Fibroblast of lung (primary cell): ENCODE measurements around the gene BCAS3. TPM values are rescaled to one million over a fixed set of nuclear protein-coding genes. Genes with fewer than 3 reads are reported as not detected.
A peak's percentile ranks its signal among the peaks of the same experiment; 100 is the strongest.

Source experiments
- DNase-seq, 2 donors: peaks; one replicate each; pipeline versions ENCODE4 v3.0.0 to v3.0.0-alpha.2; 2010; ENCODE audit warnings: low read depth in 2 of 2
- H2AFZ ChIP-seq: 2 replicates; pipeline ENCODE4 v1.5.1; 2012; ENCODE audit warnings: low read length, control low read depth, inconsistent platforms
- H3K27ac ChIP-seq: 2 replicates; pipeline ENCODE4 v1.5.1; 2011; ENCODE audit warnings: low read length, control low read depth; ENCODE audit not compliant: insufficient read depth
- H3K27me3 ChIP-seq: 2 replicates; pipeline ENCODE4 v1.5.1; 2011; ENCODE audit warnings: mild to moderate bottlenecking, low read length; ENCODE audit not compliant: control insufficient read depth, insufficient read depth
- H3K36me3 ChIP-seq: 2 replicates; pipeline ENCODE4 v1.5.1; 2011; ENCODE audit warnings: low read length; ENCODE audit not compliant: control insufficient read depth, insufficient read depth
- H3K4me1 ChIP-seq: 2 replicates; pipeline ENCODE4 v1.5.1; 2011; ENCODE audit warnings: low read length; ENCODE audit not compliant: control insufficient read depth, insufficient read depth; ENCODE audit errors: extremely low read depth
- H3K4me2 ChIP-seq: 2 replicates; pipeline ENCODE4 v1.5.1; 2011; ENCODE audit warnings: low read length, control low read depth; ENCODE audit not compliant: insufficient read depth; ENCODE audit errors: extremely low read depth
- H3K4me3 ChIP-seq, 4 experiments: fragments of 200-600 bp in 1 of 4; sonication (generic) in 1 of 4; replicated peaks in 1 of 4; 2 replicates each; pipeline ENCODE4 v1.5.1; 2011 to 2016; ENCODE audit warnings: low read length in 4 of 4, low read depth in 3 of 4, mild to moderate bottlenecking in 3 of 4, control low read depth in 2 of 4, inconsistent platforms in 1 of 4, mixed read lengths in 1 of 4; ENCODE audit not compliant: insufficient read depth in 1 of 4; ENCODE audit errors: control extremely low read depth in 1 of 4
- H3K79me2 ChIP-seq: 2 replicates; pipeline ENCODE4 v1.5.1; 2012; ENCODE audit warnings: mild to moderate bottlenecking, low read length, inconsistent platforms; ENCODE audit not compliant: control insufficient read depth, insufficient read depth
- H3K9ac ChIP-seq: 2 replicates; pipeline ENCODE4 v1.5.1; 2011; ENCODE audit warnings: mild to moderate bottlenecking, low read length, control low read depth; ENCODE audit not compliant: insufficient read depth
- H3K9me3 ChIP-seq: 2 replicates; pipeline ENCODE4 v1.5.1; 2012; ENCODE audit warnings: low read depth, low read length; ENCODE audit not compliant: control insufficient read depth, insufficient read depth
- H4K20me1 ChIP-seq: 2 replicates; pipeline ENCODE4 v1.5.1; 2011; ENCODE audit warnings: low read length; ENCODE audit not compliant: control insufficient read depth, insufficient read depth; ENCODE audit errors: extremely low read depth
- EZH2 ChIP-seq: IDR thresholded peaks from 2 replicates; pipeline ENCODE4 v1.5.1; 2012; ENCODE audit warnings: low read length, control low read depth, mild to moderate bottlenecking; ENCODE audit errors: missing control alignments
- polyA plus RNA-seq, 2 donors: library from polyadenylated mRNA; depleted of rRNA in 1 of 2; stranded (reverse) in 1 of 2; unstranded in 1 of 2; fragments of >200 nt; gene quantifications; 2 replicates each; pipeline ENCODE4 v1.2.1, GENCODE V29; 2011 to 2012; ENCODE audit warnings: missing spikeins in 1 of 2
- total RNA-seq: library from RNA; depleted of rRNA; stranded (reverse); fragments of >200 nt; gene quantifications from 2 replicates; pipeline ENCODE4 v1.2.1, GENCODE V29; 2014
- TF ChIP-seq, protein P1 (sequence below), 2 donors: IDR thresholded peaks in 1 of 2; conservative IDR thresholded peaks in 1 of 2; 1 replicate in 1 of 2; 2 replicates in 1 of 2; pipeline ENCODE4 v1.5.1; 2011 to 2012; ENCODE audit warnings: low read length in 2 of 2, control low read depth in 1 of 2, inconsistent platforms in 1 of 2, low read depth in 1 of 2, mild to moderate bottlenecking in 1 of 2

Gene BCAS3
- total and polyA plus RNA-seq, 2 donors (not counting 1 experiment from before 2014, with no cell fraction given) = 9.9 to 43.6 TPM

DNA sequence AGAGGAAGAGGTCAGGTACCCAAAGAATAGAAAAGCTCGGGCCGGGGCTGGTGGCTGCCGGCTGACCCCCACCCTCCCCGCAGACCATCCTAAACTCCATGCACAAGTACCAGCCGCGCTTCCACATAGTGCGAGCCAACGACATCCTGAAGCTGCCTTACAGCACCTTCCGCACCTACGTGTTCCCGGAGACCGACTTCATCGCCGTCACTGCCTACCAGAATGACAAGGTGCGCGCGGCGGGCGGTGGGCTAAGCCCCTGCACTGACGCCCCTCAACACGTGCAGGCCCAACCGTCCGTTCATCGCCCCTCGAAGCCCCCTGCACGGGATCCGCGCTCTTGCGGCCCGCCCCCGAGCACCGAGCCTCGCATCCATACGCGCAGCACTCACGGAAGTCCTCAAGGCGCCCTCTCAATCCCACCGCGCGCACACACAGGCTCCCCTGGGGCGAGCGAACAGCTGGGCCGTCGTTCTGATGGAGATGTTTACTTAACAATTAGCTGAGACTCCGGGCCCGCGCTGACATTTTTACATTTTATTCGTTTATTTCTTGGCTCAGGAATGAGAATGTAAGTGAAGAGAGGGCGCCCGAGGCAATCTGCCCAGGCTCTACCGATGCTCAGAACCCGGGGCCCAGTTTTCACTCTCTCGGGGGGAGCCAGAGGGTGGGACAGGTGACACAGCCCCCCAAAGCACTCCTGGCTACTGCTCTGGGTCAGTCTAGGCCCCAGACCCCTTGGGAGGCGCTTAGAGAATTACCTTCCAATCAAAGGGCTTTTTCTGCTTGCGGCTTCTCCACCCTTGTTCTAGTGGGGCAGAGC, 725.5 kb downstream of the BCAS3 start:
- peak in 1 of 2 donors; percentile 64 for DNase-seq
- no peak overlapping the region for H2AFZ ChIP-seq

DNA sequence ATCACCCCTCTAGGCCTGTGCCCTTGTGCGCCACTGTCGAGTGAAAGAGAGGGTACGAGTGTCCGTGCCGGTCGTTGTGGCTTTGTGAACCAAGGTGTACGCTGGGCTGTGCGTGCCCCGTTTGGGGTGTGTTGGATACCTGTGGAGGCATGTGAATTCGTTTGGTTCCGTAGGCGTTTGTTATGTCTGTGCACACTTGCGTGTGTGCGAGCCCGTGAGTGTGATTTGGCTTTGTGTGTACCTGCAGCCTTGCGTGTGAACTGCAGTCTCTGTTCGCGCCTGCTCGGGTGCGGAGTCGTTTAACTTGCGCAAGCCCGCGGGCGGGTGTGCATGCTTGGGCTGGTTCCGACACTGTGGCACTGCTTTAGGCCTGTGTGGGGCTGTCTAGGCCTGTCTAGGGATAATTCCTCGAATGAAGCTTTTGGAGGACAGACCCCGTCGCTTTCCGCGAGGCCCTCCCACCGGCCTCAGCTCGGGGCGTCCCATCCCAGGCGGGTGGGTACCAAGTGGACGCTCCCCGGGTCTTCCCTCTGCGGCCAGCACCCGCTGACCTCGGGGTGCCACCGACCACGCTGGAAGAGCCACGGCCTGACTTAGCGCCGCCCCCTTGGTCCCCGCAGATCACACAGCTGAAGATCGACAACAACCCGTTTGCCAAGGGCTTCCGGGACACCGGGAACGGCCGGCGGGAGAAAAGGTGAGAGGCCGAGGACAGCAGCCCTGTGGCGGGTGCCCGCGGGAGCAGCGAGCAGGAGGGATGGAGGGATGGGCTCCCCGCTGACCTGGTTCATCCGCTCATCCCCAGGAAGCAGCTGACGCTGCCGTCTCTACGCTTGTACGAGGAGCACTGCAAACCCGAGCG, 726.4 kb downstream of the BCAS3 start:
- Histone ChIP-seq H3K4me1 (peaks cover 15% of the 10 kb centered on the region), H2AFZ (no peak overlapping the region), H3K79me2 (peaks cover 96% of the 10 kb centered on the region), H3K9ac (peak overlapping the region; percentile 87), H3K36me3 (peaks cover 68% of the 10 kb centered on the region), H3K4me2 (peak overlapping the region; percentile 100), H4K20me1 (no peaks in the 10 kb centered on the region), H3K27me3 (no peaks in the 10 kb centered on the region), H3K27ac (peak overlapping the region; percentile 95), H3K4me3 (peak overlapping the region; percentile 75 to 100 (median 94)), H3K9me3 (no peaks in the 10 kb centered on the region)
- peak in 1 of 2 donors; percentile 76 for DNase-seq
- TF ChIP-seq EZH2 = no peak
- TF ChIP-seq, protein P1, sequence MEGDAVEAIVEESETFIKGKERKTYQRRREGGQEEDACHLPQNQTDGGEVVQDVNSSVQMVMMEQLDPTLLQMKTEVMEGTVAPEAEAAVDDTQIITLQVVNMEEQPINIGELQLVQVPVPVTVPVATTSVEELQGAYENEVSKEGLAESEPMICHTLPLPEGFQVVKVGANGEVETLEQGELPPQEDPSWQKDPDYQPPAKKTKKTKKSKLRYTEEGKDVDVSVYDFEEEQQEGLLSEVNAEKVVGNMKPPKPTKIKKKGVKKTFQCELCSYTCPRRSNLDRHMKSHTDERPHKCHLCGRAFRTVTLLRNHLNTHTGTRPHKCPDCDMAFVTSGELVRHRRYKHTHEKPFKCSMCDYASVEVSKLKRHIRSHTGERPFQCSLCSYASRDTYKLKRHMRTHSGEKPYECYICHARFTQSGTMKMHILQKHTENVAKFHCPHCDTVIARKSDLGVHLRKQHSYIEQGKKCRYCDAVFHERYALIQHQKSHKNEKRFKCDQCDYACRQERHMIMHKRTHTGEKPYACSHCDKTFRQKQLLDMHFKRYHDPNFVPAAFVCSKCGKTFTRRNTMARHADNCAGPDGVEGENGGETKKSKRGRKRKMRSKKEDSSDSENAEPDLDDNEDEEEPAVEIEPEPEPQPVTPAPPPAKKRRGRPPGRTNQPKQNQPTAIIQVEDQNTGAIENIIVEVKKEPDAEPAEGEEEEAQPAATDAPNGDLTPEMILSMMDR (conservative IDR thresholded peaks at IDR 0.05 in 1 of 2, IDR thresholded peaks at IDR 0.05 in 1 of 2; ENCODE audit: low read depth in 1 of 2, low read length in 2 of 2) = no peak

More for the DNA sequence above, 725.5 kb downstream of the BCAS3 start:
- Histone ChIP-seq H3K79me2 (peaks cover 96% of the 10 kb centered on the region), H3K4me1 (peaks cover 12% of the 10 kb centered on the region), H3K9me3 (no peaks in the 10 kb centered on the region), H3K27me3 (no peaks in the 10 kb centered on the region), H3K36me3 (peaks cover 64% of the 10 kb centered on the region), H4K20me1 (no peaks in the 10 kb centered on the region), H3K4me2 (peak overlapping the region; percentile 100), H3K27ac (peak overlapping the region; percentile 95), H3K4me3 (peak overlapping the region; percentile 75 to 100 (median 94)), H3K9ac (peak overlapping the region; percentile 87)
- TF ChIP-seq, protein P1 (conservative IDR thresholded peaks at IDR 0.05 in 1 of 2, IDR thresholded peaks at IDR 0.05 in 1 of 2; ENCODE audit: low read depth in 1 of 2, low read length in 2 of 2) = no peak
- TF ChIP-seq EZH2 = no peak

DNA sequence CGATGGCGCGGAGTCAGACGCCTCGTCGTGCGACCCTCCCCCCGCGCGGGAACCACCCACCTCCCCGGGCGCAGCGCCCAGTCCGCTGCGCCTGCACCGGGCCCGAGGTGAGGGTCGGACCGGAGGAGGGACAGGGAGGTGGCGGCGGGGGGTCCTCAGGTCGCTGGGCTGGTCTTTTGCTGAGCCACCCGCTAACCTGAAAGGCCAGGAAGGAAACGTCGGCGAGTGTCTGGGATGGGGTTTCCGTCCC, 726.9 kb downstream of the BCAS3 start:
- peaks cover 15% of the 10 kb centered on the region for H3K4me1 ChIP-seq
- H3K9me3 ChIP-seq = no peaks in the 10 kb centered on the region
- TF ChIP-seq, protein P1 (conservative IDR thresholded peaks at IDR 0.05 in 1 of 2, IDR thresholded peaks at IDR 0.05 in 1 of 2; ENCODE audit: low read depth in 1 of 2, low read length in 2 of 2) = no peak
- no peak for TF ChIP-seq EZH2
- H2AFZ ChIP-seq = no peak overlapping the region
- no peak for DNase-seq
- no peaks in the 10 kb centered on the region for H3K27me3 ChIP-seq
- peaks cover 96% of the 10 kb centered on the region for H3K79me2 ChIP-seq
- H3K27ac ChIP-seq = peak overlapping the region; percentile 95
- H3K36me3 ChIP-seq = peaks cover 69% of the 10 kb centered on the region
- H3K4me3 ChIP-seq = peak overlapping the region; percentile 75 to 100 (median 94)
- peak overlapping the region; percentile 100 for H3K4me2 ChIP-seq
- H4K20me1 ChIP-seq = no peaks in the 10 kb centered on the region
- H3K9ac ChIP-seq = peak overlapping the region; percentile 87
